Mucosa of stomach (tissue), 1 donor: ENCODE results near the gene CEP63.

ENCODE experiments used
- H3K27me3 ChIP-seq: one replicate; pipeline ENCODE4 v1.7.0; 2013; ENCODE audit warnings: mild to moderate bottlenecking, low read length; ENCODE audit not compliant: control insufficient read depth, insufficient read depth
- H3K36me3 ChIP-seq: one replicate; pipeline ENCODE4 v1.7.0; 2013; ENCODE audit warnings: low read length; ENCODE audit not compliant: control insufficient read depth, insufficient read depth
- H3K4me1 ChIP-seq: one replicate; pipeline ENCODE4 v1.7.0; 2013; ENCODE audit warnings: mild to moderate bottlenecking, low read length; ENCODE audit not compliant: control insufficient read depth, insufficient read depth
- H3K4me3 ChIP-seq: one replicate; pipeline ENCODE4 v1.7.0; 2013; ENCODE audit warnings: low read length
- H3K9ac ChIP-seq: one replicate; pipeline ENCODE4 v1.7.0; 2013; ENCODE audit warnings: mild to moderate bottlenecking, low read length, moderate library complexity
- H3K9me3 ChIP-seq: one replicate; pipeline ENCODE4 v1.7.0; 2013; ENCODE audit warnings: mild to moderate bottlenecking, low read length, moderate library complexity; ENCODE audit not compliant: control insufficient read depth
- donor health status: Pancreatic carcinoma.

The CEP63 gene

GRCh38 chr3:134457376-134458074, 28.3 kb upstream of the CEP63 start:
- no peaks in the 10 kb centered on the region for H3K36me3 ChIP-seq
- H3K27me3 ChIP-seq = no peaks in the 10 kb centered on the region
- H3K4me1 ChIP-seq = no peaks in the 10 kb centered on the region
- no peaks in the 10 kb centered on the region for H3K9me3 ChIP-seq
- no peak overlapping the region for H3K9ac ChIP-seq
- H3K4me3 ChIP-seq = no peak overlapping the region

GRCh38 chr3:134458406-134458945, 27.4 kb upstream of the CEP63 start:
- Histone ChIP-seq H3K36me3 (no peaks in the 10 kb centered on the region), H3K27me3 (no peaks in the 10 kb centered on the region), H3K4me3 (no peak overlapping the region), H3K9ac (no peak overlapping the region), H3K9me3 (no peaks in the 10 kb centered on the region), H3K4me1 (peaks cover 5% of the 10 kb centered on the region)

- Histone ChIP-seq H3K36me3 (no peaks in the 10 kb centered on the region), H3K27me3 (no peaks in the 10 kb centered on the region), H3K9ac (no peak overlapping the region), H3K4me3 (no peak overlapping the region), H3K4me1 (peaks cover 5% of the 10 kb centered on the region), H3K9me3 (no peaks in the 10 kb centered on the region)
Measured at GRCh38 chr3:134459562-134459961, 26.3 kb upstream of the CEP63 start.

GRCh38 chr3:134460965-134461364, 24.9 kb upstream of the CEP63 start:
- H3K9ac ChIP-seq = no peak overlapping the region
- H3K4me3 ChIP-seq = no peak overlapping the region
- H3K36me3 ChIP-seq = no peaks in the 10 kb centered on the region
- no peaks in the 10 kb centered on the region for H3K27me3 ChIP-seq
- no peaks in the 10 kb centered on the region for H3K9me3 ChIP-seq
- H3K4me1 ChIP-seq = peaks cover 5% of the 10 kb centered on the region

- H3K36me3 ChIP-seq = no peaks in the 10 kb centered on the region
- no peaks in the 10 kb centered on the region for H3K9me3 ChIP-seq
- H3K4me3 ChIP-seq = no peak overlapping the region
- no peaks in the 10 kb centered on the region for H3K27me3 ChIP-seq
- H3K9ac ChIP-seq = no peak overlapping the region
- H3K4me1 ChIP-seq = peaks cover 5% of the 10 kb centered on the region
Measured at GRCh38 chr3:134462331-134462941, 23.4 kb upstream of the CEP63 start.

- H3K27me3 ChIP-seq = no peaks in the 10 kb centered on the region
- no peak overlapping the region for H3K9ac ChIP-seq
- H3K36me3 ChIP-seq = no peaks in the 10 kb centered on the region
- no peaks in the 10 kb centered on the region for H3K9me3 ChIP-seq
- H3K4me1 ChIP-seq = peaks cover 5% of the 10 kb centered on the region
- H3K4me3 ChIP-seq = no peak overlapping the region
Measured at GRCh38 chr3:134463676-134464063, 22.2 kb upstream of the CEP63 start.

- Histone ChIP-seq H3K4me1 (peaks cover 5% of the 10 kb centered on the region), H3K9me3 (no peaks in the 10 kb centered on the region), H3K9ac (no peak overlapping the region), H3K36me3 (no peaks in the 10 kb centered on the region), H3K27me3 (no peaks in the 10 kb centered on the region), H3K4me3 (no peak overlapping the region)
Measured at GRCh38 chr3:134464064-134464688, 21.7 kb upstream of the CEP63 start.

GRCh38 chr3:134464689-134465365, 21.0 kb upstream of the CEP63 start:
- peaks cover 5% of the 10 kb centered on the region for H3K4me1 ChIP-seq
- H3K9ac ChIP-seq = no peak overlapping the region
- H3K4me3 ChIP-seq = no peak overlapping the region
- H3K27me3 ChIP-seq = no peaks in the 10 kb centered on the region
- no peaks in the 10 kb centered on the region for H3K9me3 ChIP-seq
- no peaks in the 10 kb centered on the region for H3K36me3 ChIP-seq

- Histone ChIP-seq H3K4me3 (no peak overlapping the region), H3K4me1 (peaks cover 16% of the 10 kb centered on the region), H3K9me3 (no peaks in the 10 kb centered on the region), H3K9ac (no peak overlapping the region), H3K36me3 (no peaks in the 10 kb centered on the region), H3K27me3 (no peaks in the 10 kb centered on the region)
Measured at GRCh38 chr3:134466331-134466730, 19.5 kb upstream of the CEP63 start.

- H3K36me3 ChIP-seq = no peaks in the 10 kb centered on the region
- H3K4me3 ChIP-seq = no peak overlapping the region
- no peaks in the 10 kb centered on the region for H3K27me3 ChIP-seq
- no peak overlapping the region for H3K9ac ChIP-seq
- no peaks in the 10 kb centered on the region for H3K9me3 ChIP-seq
- peaks cover 26% of the 10 kb centered on the region for H3K4me1 ChIP-seq
Measured at GRCh38 chr3:134468519-134468918, 17.3 kb upstream of the CEP63 start.

- Histone ChIP-seq H3K27me3 (no peaks in the 10 kb centered on the region), H3K9me3 (no peaks in the 10 kb centered on the region), H3K4me1 (peaks cover 26% of the 10 kb centered on the region), H3K9ac (no peak overlapping the region), H3K36me3 (no peaks in the 10 kb centered on the region), H3K4me3 (no peak overlapping the region)
Measured at GRCh38 chr3:134471521-134472193, 14.2 kb upstream of the CEP63 start.
